Endometrial microvascular endothelial cells (primary cell): ENCODE measurements around the gene CALCB. TPM values are rescaled to one million over a fixed set of nuclear protein-coding genes. Genes with fewer than 3 reads are reported as not detected.

Source experiments
- in situ Hi-C: cut with HindIII; loops from 2 replicates; pipeline ENCODE4 v1.10.0; 2017; ENCODE audit warnings: low sequenced_read_pairs, low pct_unique_long_range_greater_than_20kb; ENCODE audit errors: inconsistent ontology term
- total RNA-seq: library from RNA; depleted of rRNA; stranded (reverse); fragments of >200 nt; gene quantifications from one replicate; pipeline ENCODE4 v1.2.3, GENCODE V29; 2015; ENCODE audit errors: inconsistent ontology term

Gene CALCB
- total RNA-seq, 1 donor from 2014 or later = not detected

GRCh38 chr11:15112131-15112541 is 38.7 kb downstream of the CALCB start:
- in situ Hi-C loops = no loop called here

- in situ Hi-C loops = no loop called here
These were observed 40.0 kb downstream of the CALCB start for GRCh38 chr11:15113381-15113780.

- in situ Hi-C loops = no loop called here
These were observed 41.4 kb downstream of the CALCB start, which contains the start of gene INSC for GRCh38 chr11:15114501-15115475. INSC (plus strand) TSS chr11:15114923; CDS start chr11:15149175, 34,252 bp downstream.

- in situ Hi-C loops = no loop called here
These were observed 42.3 kb downstream of the CALCB start for GRCh38 chr11:15115686-15116085.

GRCh38 chr11:15117751-15118150 is 44.4 kb downstream of the CALCB start:
- in situ Hi-C loops = no loop called here

GRCh38 chr11:15118431-15118830 is 45.0 kb downstream of the CALCB start:
- in situ Hi-C loops = no loop called here

- in situ Hi-C loops = no loop called here
These were observed 46.0 kb downstream of the CALCB start for GRCh38 chr11:15119352-15119751.

GRCh38 chr11:15119826-15120225 is 46.4 kb downstream of the CALCB start:
- in situ Hi-C loops = no loop called here

- in situ Hi-C loops = no loop called here
These were observed 50.5 kb downstream of the CALCB start for GRCh38 chr11:15123849-15124248.

GRCh38 chr11:15124528-15124927 is 51.1 kb downstream of the CALCB start:
- in situ Hi-C loops = no loop called here

GRCh38 chr11:15127341-15127740 is 53.9 kb downstream of the CALCB start:
- in situ Hi-C loops = no loop called here

Other genes starting within 250 kb of the CALCB start
- gene CYP2R1, start 181.4 kb upstream of the CALCB start, total RNA-seq = 12.4 TPM
- gene CALCA, start 101.2 kb upstream of the CALCB start, total RNA-seq = not detected
- 0.19 TPM for gene INSC, start 41.3 kb downstream of the CALCB start, total RNA-seq